ENCODE measurements around the gene PACS2. TPM values are rescaled to one million over a fixed set of nuclear protein-coding genes. Genes with fewer than 3 reads are reported as not detected.

Gene PACS2
- total RNA-seq, 1 experiment from 2014 or later = 100 TPM

GRCh38 chr14:105420974-105421674 is 106.6 kb downstream of the PACS2 start:
- TF ChIP-seq TCF7 (CRISPR knock-in tag; IDR thresholded peaks at IDR 0.05; ENCODE audit: low read depth) (no peak), IRF1 (CRISPR knock-in tag; IDR thresholded peaks at IDR 0.05) (0 out of 2 replicates have a peak, but pooled peaks have one; percentile 53), FOXK1 (CRISPR knock-in tag; IDR thresholded peaks at IDR 0.05) (no peak), ESRRA (CRISPR knock-in tag; IDR thresholded peaks at IDR 0.05; ENCODE audit: borderline replicate concordance) (0 out of 2 replicates have a peak, but pooled peaks have one; percentile 26)
- peaks cover 26% of the 10 kb centered on the region for H3K4me1 Mint-ChIP-seq
- no peaks in the 10 kb centered on the region for H3K9me3 Mint-ChIP-seq
- H3K27me3 Mint-ChIP-seq (ENCODE audit: low read depth) = peaks cover 18% of the 10 kb centered on the region
- peak overlapping the region; percentile 82 for H3K27ac Mint-ChIP-seq
- DNase-seq (ENCODE audit: low spot score) (no peak), ATAC-seq (peak; percentile 5; the same call in 1 of the 2 replicates)
- ChIA-PET CTCF (interaction anchor here (0.7 to 2.3 kb wide), 4 partner anchors 10 to 60 kb away, joined by 3 to 11 read pairs (median 6); no protein-coding TSS in a partner anchor), POLR2A (no interaction called here)
- peaks cover 12% of the 10 kb centered on the region for H3K36me3 Mint-ChIP-seq
- peak overlapping the region; percentile 90 for H3K4me3 Mint-ChIP-seq

GRCh38 chr14:105421723-105422615 is 107.4 kb downstream of the PACS2 start:
- peaks cover 26% of the 10 kb centered on the region for H3K4me1 Mint-ChIP-seq
- CTCF ChIA-PET = interaction anchor here (0.9 to 2.3 kb wide), 3 partner anchors 27 to 59 kb away, joined by 3 to 11 read pairs (median 10); no protein-coding TSS in a partner anchor
- POLR2A ChIA-PET = no interaction called here

GRCh38 chr14:105422695-105423487 is 108.3 kb downstream of the PACS2 start:
- DNase-seq (ENCODE audit: low spot score) (no peak), ATAC-seq (no peak)
- H3K9me3 Mint-ChIP-seq = 0 out of 2 replicates have a peak, but pooled peaks cover 3% of the 10 kb centered on the region
- peaks cover 25% of the 10 kb centered on the region for H3K36me3 Mint-ChIP-seq
- H3K27me3 Mint-ChIP-seq (ENCODE audit: low read depth) = peaks cover 11% of the 10 kb centered on the region
- peak overlapping the region; percentile 79 for H3K27ac Mint-ChIP-seq
- ChIA-PET POLR2A (interaction anchor here (0.5 kb wide), 1 partner anchor 71 kb away, joined by 3 read pairs; no protein-coding TSS in a partner anchor), CTCF (no interaction called here)
- no peak overlapping the region; the same call in 1 of the 2 replicates for H3K4me3 Mint-ChIP-seq
- H3K4me1 Mint-ChIP-seq = peaks cover 26% of the 10 kb centered on the region
- TF ChIP-seq ETV6 (CRISPR knock-in tag; IDR thresholded peaks at IDR 0.05) = no peak
- TF ChIP-seq, protein P1, sequence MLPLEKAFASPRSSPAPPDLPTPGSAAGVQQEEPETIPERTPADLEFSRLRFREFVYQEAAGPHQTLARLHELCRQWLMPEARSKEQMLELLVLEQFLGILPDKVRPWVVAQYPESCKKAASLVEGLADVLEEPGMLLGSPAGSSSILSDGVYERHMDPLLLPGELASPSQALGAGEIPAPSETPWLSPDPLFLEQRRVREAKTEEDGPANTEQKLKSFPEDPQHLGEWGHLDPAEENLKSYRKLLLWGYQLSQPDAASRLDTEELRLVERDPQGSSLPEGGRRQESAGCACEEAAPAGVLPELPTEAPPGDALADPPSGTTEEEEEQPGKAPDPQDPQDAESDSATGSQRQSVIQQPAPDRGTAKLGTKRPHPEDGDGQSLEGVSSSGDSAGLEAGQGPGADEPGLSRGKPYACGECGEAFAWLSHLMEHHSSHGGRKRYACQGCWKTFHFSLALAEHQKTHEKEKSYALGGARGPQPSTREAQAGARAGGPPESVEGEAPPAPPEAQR (CRISPR knock-in tag; IDR thresholded peaks at IDR 0.05) = no peak
- no peak for TF ChIP-seq EMX1 (CRISPR knock-in tag; IDR thresholded peaks at IDR 0.05)
- no peak for TF ChIP-seq ZNF512 (CRISPR knock-in tag; IDR thresholded peaks at IDR 0.05; ENCODE audit: borderline replicate concordance)

More at GRCh38 chr14:105421723-105422615, 107.4 kb downstream of the PACS2 start:
- peak overlapping the region; percentile 53 for H3K27ac Mint-ChIP-seq
- DNase-seq (ENCODE audit: low spot score) (no peak), ATAC-seq (no peak)
- peaks cover 14% of the 10 kb centered on the region for H3K27me3 Mint-ChIP-seq (ENCODE audit: low read depth)
- TF ChIP-seq TEAD4 (CRISPR knock-in tag; IDR thresholded peaks at IDR 0.05) = no peak
- no peak for TF ChIP-seq NR3C1 (CRISPR knock-in tag; conservative IDR thresholded peaks at IDR 0.05; ENCODE audit: low read depth)
- TF ChIP-seq RELA (CRISPR knock-in tag; IDR thresholded peaks at IDR 0.05; ENCODE audit: borderline replicate concordance) = no peak
- no peak for TF ChIP-seq ZNF219 (CRISPR knock-in tag; IDR thresholded peaks at IDR 0.05; ENCODE audit: borderline replicate concordance)
- no peak for TF ChIP-seq MLX (CRISPR knock-in tag; IDR thresholded peaks at IDR 0.05)
- no peak for TF ChIP-seq CREM (CRISPR knock-in tag; IDR thresholded peaks at IDR 0.05)
- TF ChIP-seq, protein P2, sequence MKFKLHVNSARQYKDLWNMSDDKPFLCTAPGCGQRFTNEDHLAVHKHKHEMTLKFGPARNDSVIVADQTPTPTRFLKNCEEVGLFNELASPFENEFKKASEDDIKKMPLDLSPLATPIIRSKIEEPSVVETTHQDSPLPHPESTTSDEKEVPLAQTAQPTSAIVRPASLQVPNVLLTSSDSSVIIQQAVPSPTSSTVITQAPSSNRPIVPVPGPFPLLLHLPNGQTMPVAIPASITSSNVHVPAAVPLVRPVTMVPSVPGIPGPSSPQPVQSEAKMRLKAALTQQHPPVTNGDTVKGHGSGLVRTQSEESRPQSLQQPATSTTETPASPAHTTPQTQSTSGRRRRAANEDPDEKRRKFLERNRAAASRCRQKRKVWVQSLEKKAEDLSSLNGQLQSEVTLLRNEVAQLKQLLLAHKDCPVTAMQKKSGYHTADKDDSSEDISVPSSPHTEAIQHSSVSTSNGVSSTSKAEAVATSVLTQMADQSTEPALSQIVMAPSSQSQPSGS (CRISPR knock-in tag; IDR thresholded peaks at IDR 0.05; ENCODE audit: borderline replicate concordance, low read depth) = no peak
- no peak for TF ChIP-seq ZNF138 (CRISPR knock-in tag; conservative IDR thresholded peaks at IDR 0.05)
- no peak for TF ChIP-seq JUN (CRISPR knock-in tag; IDR thresholded peaks at IDR 0.05)
- no peak for TF ChIP-seq IRF1 (CRISPR knock-in tag; IDR thresholded peaks at IDR 0.05)
- no peak for TF ChIP-seq IRF2 (CRISPR knock-in tag; IDR thresholded peaks at IDR 0.05; ENCODE audit: borderline replicate concordance, low read depth)
- TF ChIP-seq ATF1 (CRISPR knock-in tag; IDR thresholded peaks at IDR 0.05) = no peak
- peak overlapping the region; percentile 90 for H3K4me3 Mint-ChIP-seq
- H3K36me3 Mint-ChIP-seq = peaks cover 21% of the 10 kb centered on the region
- 0 out of 2 replicates have a peak, but pooled peaks cover under 1% of the 10 kb centered on the region for H3K9me3 Mint-ChIP-seq
